HepG2 (cell line): Measurements from ENCODE around the gene ZNF697. TPM values are rescaled to one million over a fixed set of nuclear protein-coding genes. Genes with fewer than 3 reads are reported as not detected.

Experiments used
- ESRRA ChIP-seq: sonication (generic); formaldehyde crosslinking; IDR thresholded peaks from 2 replicates; pipeline ENCODE4 v1.5.1; 2020; ENCODE audit warnings: mild to moderate bottlenecking, low read depth, missing genetic modification reagents
- FOXK2 ChIP-seq: fragments of 450-650 bp; IDR thresholded peaks from 2 replicates; pipeline ENCODE4 v1.6.1; 2016
- KLF6 ChIP-seq: IDR thresholded peaks from 2 replicates; pipeline ENCODE4 v1.8.0; 2016; ENCODE audit warnings: missing biosample characterization, missing genetic modification reagents
- U2AF1 ChIP-seq: fragments of 200-400 bp; formaldehyde crosslinking; optimal IDR thresholded peaks from 2 replicates; pipeline ENCODE3; 2017; ENCODE audit warnings: mild to moderate bottlenecking, low read depth, low read length
- ZHX2 ChIP-seq, 2 experiments: sonication (generic) in 1 of 2; formaldehyde crosslinking in 1 of 2; IDR thresholded peaks; 2 replicates each; pipeline versions ENCODE4 v1.6.1 to v1.9.0; 2014 to 2022; ENCODE audit warnings: antibody characterized with exemption in 1 of 2, borderline replicate concordance in 1 of 2, inconsistent platforms in 1 of 2, low read depth in 1 of 2, missing genetic modification reagents in 1 of 2
- ZNF34 ChIP-seq: sonication (generic); formaldehyde crosslinking; IDR thresholded peaks from 2 replicates; pipeline ENCODE4 v1.4.0; 2020; ENCODE audit warnings: mild to moderate bottlenecking, missing genetic modification reagents, borderline replicate concordance
- ZNF563 ChIP-seq: sonication (generic); formaldehyde crosslinking; IDR thresholded peaks from 2 replicates; pipeline ENCODE4 v1.8.0; 2022; ENCODE audit warnings: mild to moderate bottlenecking, moderate library complexity, missing genetic modification reagents
- ZNF691 ChIP-seq: sonication (generic); formaldehyde crosslinking; IDR thresholded peaks from 2 replicates; pipeline ENCODE4 v1.4.0; 2020; ENCODE audit warnings: missing genetic modification reagents, low read depth, mild to moderate bottlenecking, borderline replicate concordance
- ZSCAN9 ChIP-seq: IDR thresholded peaks from 2 replicates; pipeline ENCODE4 v1.6.1; 2016; ENCODE audit warnings: borderline replicate concordance
- polyA plus RNA-seq, 8 experiments: library from polyadenylated mRNA; depleted of rRNA in 3 of 8; stranded (reverse) in 7 of 8; unstranded in 1 of 8; fragments of >200 nt; fragmentation: Illumina TruSeq in 4 of 8; extraction: Trizol in 4 of 8; gene quantifications; 2 replicates each; pipeline versions ENCODE4 v1.2.1 to v1.2.3, GENCODE V29; 2011 to 2016; ENCODE audit warnings: low read depth in 4 of 8, missing spikeins in 1 of 8, mixed read lengths in 1 of 8; ENCODE audit not compliant: insufficient read depth in 1 of 8
- total RNA-seq, 5 experiments: library from RNA; depleted of rRNA; stranded (reverse); fragments of >200 nt; fragmentation: Illumina TruSeq; extraction: Trizol; gene quantifications; 2 replicates each; pipeline ENCODE4 v1.2.3, GENCODE V29; 2016; ENCODE audit warnings: low read depth in 1 of 5
- TF ChIP-seq, protein P1 (sequence below): sonication (generic); formaldehyde crosslinking; IDR thresholded peaks from 2 replicates; pipeline ENCODE4 v1.5.1; 2020; ENCODE audit warnings: missing genetic modification reagents, mild to moderate bottlenecking, borderline replicate concordance
- TF ChIP-seq, protein P2 (sequence below), 2 experiments: sonication (generic) in 1 of 2; formaldehyde crosslinking in 1 of 2; IDR thresholded peaks; 2 replicates each; pipeline versions ENCODE4 v1.4.0 to v1.6.1; 2018 to 2020; ENCODE audit warnings: missing genetic modification reagents in 2 of 2, borderline replicate concordance in 1 of 2, low read depth in 1 of 2, mild to moderate bottlenecking in 1 of 2, missing biosample characterization in 1 of 2
- TF ChIP-seq, protein P3 (sequence below): sonication (generic); formaldehyde crosslinking; IDR thresholded peaks from 2 replicates; pipeline ENCODE4 v1.8.0; 2022; ENCODE audit warnings: mild to moderate bottlenecking, missing genetic modification reagents
- TF ChIP-seq, protein P4 (sequence below): sonication (generic); formaldehyde crosslinking; IDR thresholded peaks from 2 replicates; pipeline ENCODE4 v1.5.0; 2020; ENCODE audit warnings: missing genetic modification reagents

The ZNF697 gene
- total and polyA plus RNA-seq, 2 of the 13 experiments (the other 11 are each of a cell fraction or from before 2014, with no cell fraction given) = 2.3 to 7.1 TPM

GRCh38 chr1:119647734-119648619 is at the start of gene ZNF697 (continued):
- TF ChIP-seq, protein P1, sequence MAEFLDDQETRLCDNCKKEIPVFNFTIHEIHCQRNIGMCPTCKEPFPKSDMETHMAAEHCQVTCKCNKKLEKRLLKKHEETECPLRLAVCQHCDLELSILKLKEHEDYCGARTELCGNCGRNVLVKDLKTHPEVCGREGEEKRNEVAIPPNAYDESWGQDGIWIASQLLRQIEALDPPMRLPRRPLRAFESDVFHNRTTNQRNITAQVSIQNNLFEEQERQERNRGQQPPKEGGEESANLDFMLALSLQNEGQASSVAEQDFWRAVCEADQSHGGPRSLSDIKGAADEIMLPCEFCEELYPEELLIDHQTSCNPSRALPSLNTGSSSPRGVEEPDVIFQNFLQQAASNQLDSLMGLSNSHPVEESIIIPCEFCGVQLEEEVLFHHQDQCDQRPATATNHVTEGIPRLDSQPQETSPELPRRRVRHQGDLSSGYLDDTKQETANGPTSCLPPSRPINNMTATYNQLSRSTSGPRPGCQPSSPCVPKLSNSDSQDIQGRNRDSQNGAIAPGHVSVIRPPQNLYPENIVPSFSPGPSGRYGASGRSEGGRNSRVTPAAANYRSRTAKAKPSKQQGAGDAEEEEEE (CRISPR knock-in tag) = no peak
- TF ChIP-seq ZHX2 (IDR thresholded peaks at IDR 0.05; ENCODE audit: low read depth) (no peak), ZHX2 (CRISPR knock-in tag; IDR thresholded peaks at IDR 0.05; ENCODE audit: borderline replicate concordance) (0 out of 2 replicates have a peak, but pooled peaks have one; percentile 13), ZNF563 (CRISPR knock-in tag) (peak; percentile 83; the same call in 1 of the 2 replicates), KLF6 (CRISPR knock-in tag) (no peak), U2AF1 (no peak), ZNF691 (CRISPR knock-in tag) (peak; percentile 56; the same call in 1 of the 2 replicates), ESRRA (CRISPR knock-in tag) (0 out of 2 replicates have a peak, but pooled peaks have one; percentile 14), ZSCAN9 (no peak; the same call in 1 of the 2 replicates), FOXK2 (no peak), ZNF34 (CRISPR knock-in tag) (peak; percentile 41; the same call in 1 of the 2 replicates)
- TF ChIP-seq, protein P2, sequence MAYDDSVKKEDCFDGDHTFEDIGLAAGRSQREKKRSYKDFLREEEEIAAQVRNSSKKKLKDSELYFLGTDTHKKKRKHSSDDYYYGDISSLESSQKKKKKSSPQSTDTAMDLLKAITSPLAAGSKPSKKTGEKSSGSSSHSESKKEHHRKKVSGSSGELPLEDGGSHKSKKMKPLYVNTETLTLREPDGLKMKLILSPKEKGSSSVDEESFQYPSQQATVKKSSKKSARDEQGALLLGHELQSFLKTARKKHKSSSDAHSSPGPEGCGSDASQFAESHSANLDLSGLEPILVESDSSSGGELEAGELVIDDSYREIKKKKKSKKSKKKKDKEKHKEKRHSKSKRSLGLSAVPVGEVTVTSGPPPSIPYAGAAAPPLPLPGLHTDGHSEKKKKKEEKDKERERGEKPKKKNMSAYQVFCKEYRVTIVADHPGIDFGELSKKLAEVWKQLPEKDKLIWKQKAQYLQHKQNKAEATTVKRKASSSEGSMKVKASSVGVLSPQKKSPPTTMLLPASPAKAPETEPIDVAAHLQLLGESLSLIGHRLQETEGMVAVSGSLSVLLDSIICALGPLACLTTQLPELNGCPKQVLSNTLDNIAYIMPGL (CRISPR knock-in tag; IDR thresholded peaks at IDR 0.05; ENCODE audit: borderline replicate concordance in 1 of 2, low read depth in 1 of 2) = peak; percentile 46 to 90; a peak in 3 of 4 replicates
- TF ChIP-seq, protein P3, sequence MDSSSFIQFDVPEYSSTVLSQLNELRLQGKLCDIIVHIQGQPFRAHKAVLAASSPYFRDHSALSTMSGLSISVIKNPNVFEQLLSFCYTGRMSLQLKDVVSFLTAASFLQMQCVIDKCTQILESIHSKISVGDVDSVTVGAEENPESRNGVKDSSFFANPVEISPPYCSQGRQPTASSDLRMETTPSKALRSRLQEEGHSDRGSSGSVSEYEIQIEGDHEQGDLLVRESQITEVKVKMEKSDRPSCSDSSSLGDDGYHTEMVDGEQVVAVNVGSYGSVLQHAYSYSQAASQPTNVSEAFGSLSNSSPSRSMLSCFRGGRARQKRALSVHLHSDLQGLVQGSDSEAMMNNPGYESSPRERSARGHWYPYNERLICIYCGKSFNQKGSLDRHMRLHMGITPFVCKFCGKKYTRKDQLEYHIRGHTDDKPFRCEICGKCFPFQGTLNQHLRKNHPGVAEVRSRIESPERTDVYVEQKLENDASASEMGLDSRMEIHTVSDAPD (CRISPR knock-in tag) = peak; percentile 65; the same call in 1 of the 2 replicates
- TF ChIP-seq, protein P4, sequence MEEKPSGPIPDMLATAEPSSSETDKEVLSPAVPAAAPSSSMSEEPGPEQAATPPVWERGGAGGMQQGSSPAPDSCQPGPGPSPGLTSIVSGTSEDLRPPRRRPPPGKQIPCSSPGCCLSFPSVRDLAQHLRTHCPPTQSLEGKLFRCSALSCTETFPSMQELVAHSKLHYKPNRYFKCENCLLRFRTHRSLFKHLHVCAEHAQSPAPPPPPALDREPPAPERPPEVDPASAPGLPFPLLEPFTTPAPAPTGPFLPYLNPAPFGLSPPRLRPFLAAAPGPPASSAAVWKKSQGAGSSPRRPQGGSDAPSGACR (CRISPR knock-in tag) = 0 out of 2 replicates have a peak, but pooled peaks have one; percentile 13
